Sigmoid colon (tissue), 4 donors: Measurements from ENCODE around the gene SIRT3.

Experiments
- CTCF ChIP-seq, 4 experiments: fragments of 450-650 bp in 3 of 4; fragments of 200-600 bp in 1 of 4; IDR thresholded peaks; one replicate each; pipeline ENCODE4 v1.5.1; 2016 to 2019; ENCODE audit warnings: antibody characterized with exemption in 4 of 4, mild to moderate bottlenecking in 3 of 4, moderate library complexity in 2 of 4
- EP300 ChIP-seq, 4 donors: sonication (generic); formaldehyde crosslinking; IDR thresholded peaks; one replicate each; pipeline ENCODE4 v1.6.1; 2017; ENCODE audit warnings: antibody characterized with exemption in 4 of 4
- POLR2A ChIP-seq, 2 donors: fragments of 450-650 bp; IDR thresholded peaks; one replicate each; pipeline ENCODE4 v1.6.1; 2016; ENCODE audit warnings: antibody characterized with exemption in 2 of 2, mild to moderate bottlenecking in 2 of 2, moderate library complexity in 2 of 2

DNA sequence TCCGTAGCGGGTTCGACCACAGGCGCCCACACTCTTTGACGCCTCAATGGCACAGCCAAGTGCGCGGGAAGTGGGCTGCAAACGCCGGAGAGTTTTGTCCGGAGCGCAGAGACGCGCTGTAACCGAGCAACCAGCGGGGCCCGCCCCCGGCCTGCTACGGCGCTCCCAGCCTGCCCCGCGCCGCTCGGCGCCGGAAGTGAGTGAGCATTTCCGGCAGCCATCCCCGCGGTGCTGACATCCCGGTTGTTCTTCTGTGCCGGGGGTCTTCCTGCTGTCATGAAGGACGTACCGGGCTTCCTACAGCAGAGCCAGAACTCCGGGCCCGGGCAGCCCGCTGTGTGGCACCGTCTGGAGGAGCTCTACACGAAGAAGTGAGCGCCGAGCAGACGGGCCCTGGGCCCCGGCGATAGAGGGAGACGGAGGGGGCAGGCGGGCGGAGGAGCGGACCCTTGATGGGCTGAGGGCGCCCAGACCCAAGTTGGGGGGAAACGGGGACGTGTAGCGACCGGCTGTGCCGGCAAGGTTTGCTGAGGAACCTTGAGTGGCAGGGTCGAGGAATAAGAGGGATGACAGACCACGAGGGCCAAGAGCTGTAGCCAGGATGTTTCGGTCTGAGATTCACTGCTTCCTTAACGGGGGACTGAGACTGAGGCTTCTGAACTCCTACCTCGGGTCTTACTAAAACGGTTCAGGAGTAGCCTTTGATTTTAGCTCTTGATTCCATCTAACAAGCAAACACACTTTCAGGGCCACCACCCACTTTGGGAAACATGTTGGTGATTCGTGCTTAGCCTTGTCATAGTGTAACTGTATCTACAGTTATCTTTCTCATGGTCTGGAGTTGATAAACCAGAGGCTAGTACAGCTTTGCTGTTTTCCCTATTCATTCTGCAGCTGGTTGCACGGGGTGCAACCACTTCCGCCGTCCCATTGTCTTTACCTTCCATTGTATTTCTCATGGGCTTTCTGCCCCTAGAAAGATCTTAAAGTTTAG, 929 bp upstream of the SIRT3 start, which contains the start of gene PSMD13:
- TF ChIP-seq CTCF (IDR thresholded peaks at IDR 0.05) (peak in 1 of 4 experiments; percentile 8), POLR2A (IDR thresholded peaks at IDR 0.05) (peak; percentile 6 to 32), EP300 (IDR thresholded peaks at IDR 0.05) (no peak)
